NCI-H460 (cell line): ENCODE data around the gene EBF3. TPM values are rescaled to one million over a fixed set of nuclear protein-coding genes. Genes with fewer than 3 reads are reported as not detected.
A peak's percentile ranks its signal among the peaks of the same experiment; 100 is the strongest.

ENCODE experiments used
- DNase-seq: peaks from one replicate; pipeline ENCODE4 v3.0.0-alpha.2; 2016; ENCODE audit warnings: low read depth; ENCODE audit errors: extremely low read depth
- polyA plus RNA-seq: library from polyadenylated mRNA; depleted of rRNA; stranded (reverse); fragments of >200 nt; gene quantifications from 2 replicates; pipeline ENCODE4 v1.2.3, GENCODE V29; 2014; cell fraction: nucleus; rRNA removed
- total RNA-seq: library from RNA; depleted of rRNA; stranded (reverse); fragments of >200 nt; shearing (Covaris generic); gene quantifications from 2 replicates; pipeline ENCODE4 v1.2.3, GENCODE V29; 2014; rRNA removed

Gene EBF3, protein sequence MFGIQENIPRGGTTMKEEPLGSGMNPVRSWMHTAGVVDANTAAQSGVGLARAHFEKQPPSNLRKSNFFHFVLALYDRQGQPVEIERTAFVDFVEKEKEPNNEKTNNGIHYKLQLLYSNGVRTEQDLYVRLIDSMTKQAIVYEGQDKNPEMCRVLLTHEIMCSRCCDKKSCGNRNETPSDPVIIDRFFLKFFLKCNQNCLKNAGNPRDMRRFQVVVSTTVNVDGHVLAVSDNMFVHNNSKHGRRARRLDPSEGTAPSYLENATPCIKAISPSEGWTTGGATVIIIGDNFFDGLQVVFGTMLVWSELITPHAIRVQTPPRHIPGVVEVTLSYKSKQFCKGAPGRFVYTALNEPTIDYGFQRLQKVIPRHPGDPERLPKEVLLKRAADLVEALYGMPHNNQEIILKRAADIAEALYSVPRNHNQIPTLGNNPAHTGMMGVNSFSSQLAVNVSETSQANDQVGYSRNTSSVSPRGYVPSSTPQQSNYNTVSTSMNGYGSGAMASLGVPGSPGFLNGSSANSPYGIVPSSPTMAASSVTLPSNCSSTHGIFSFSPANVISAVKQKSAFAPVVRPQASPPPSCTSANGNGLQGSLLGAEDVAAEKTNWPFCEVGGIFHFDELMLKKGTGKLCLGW
- not detected in 2 replicates for total RNA-seq
- not detected in 2 replicates for polyA plus RNA-seq

DNA sequence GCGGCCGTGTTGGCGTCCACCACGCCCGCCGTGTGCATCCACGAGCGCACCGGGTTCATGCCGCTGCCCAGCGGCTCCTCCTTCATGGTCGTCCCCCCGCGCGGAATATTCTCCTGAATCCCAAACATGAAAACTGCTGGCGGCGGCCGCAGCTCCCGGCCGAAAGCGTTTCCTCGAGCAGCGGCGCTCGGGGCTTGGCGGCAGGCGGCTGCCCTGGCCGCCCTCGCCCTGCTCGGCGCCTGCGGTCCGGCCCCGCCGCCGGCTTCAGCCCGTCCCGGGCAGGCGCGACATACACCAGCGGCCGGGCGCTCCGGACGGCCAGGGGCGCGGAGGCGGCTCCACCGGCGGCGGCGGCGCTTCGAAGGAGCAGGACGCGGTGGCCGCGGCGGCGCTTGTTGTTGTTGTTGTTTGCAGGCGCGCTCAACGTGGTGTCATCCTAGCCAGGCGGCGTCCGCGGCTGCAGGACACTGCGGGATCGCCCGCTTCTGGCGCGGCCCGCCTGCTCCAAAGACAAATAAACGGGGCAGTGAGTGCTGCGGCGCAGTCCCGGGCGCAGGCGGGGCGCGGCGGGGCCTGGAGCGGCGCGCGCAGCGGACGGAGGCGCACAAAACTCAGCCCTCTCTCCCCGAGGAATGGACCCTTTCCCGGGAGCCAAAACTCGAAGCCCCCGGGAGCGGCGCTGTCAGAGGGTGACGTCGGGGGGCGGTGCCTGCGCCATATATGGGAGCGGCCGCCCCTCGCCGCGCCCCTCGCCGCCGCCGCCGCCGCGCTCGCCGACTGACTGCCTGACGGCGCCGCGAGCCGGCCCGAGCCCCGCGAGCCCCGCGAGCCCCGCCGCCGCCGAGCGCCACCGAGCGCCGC, at the start of gene EBF3:
EBF3 (minus strand) TSS at position 634 of the 861 bp plus-strand sequence; CDS start at position 128, 506 bp downstream.
- DNase-seq = peak; percentile 20

DNA sequence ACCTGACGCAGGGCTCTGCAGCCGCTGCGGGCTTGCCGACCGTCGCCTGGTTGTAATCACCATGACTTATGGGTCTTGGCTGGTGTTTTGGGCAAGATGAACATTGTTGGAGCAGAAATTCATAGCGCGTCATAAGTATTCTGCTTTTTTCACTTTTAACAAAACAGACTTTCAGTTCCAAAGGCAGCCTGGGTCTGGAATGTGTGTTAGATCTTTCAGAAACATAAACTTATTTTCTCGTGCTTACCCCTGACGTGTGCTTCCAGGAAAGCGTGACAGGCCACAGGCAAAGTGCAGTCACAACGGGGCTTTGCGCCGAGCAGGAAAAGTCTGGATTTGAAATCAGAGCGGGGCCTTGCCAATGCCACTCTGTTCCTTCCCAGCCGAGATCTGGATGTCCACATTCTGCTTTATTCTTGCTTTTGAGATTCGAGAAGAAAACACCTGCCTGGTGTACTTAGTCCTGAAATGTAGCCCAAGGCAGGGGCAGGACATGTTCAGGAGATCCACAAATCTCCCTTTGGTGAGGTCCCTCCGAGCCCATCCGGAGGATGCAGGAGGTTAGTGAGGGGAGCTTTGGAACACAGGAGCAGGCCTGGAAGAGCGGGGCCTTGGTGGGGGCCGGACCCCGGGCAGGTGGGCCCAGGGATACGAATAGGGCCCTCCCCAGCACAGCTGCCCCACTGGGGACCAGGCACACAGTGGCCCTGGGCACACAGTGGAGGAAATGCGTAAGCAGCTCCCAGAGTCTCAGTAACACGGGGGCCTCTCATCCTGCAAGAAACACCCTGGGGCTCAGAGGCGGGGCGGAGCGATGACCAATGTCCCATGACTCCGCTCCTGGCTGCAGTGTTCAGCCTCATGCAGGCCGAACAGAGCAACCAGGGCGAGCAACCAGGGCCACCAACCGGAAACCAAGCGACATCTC, 49.5 kb upstream of the EBF3 start:
- DNase-seq = no peak

DNA sequence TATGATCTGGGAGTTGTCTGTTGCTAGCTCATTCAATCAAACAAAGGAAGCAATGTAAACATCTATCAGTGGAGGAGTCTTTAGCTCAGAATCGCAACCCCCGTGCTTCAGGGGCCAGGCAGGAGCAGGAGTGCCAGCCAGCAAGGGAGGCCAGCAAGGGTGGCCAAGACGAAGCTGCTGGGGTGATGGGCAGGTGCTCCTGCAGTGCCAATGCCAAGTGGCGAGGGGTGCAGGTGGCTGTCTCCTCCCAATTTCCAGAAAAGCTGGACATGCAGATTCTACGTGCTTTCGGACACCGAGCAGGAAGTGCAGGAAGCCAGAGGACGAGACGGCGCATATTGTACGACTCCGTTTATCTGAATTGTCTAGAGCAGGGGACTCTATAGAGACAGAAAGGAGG, 48.1 kb upstream of the EBF3 start:
- no peak for DNase-seq

DNA sequence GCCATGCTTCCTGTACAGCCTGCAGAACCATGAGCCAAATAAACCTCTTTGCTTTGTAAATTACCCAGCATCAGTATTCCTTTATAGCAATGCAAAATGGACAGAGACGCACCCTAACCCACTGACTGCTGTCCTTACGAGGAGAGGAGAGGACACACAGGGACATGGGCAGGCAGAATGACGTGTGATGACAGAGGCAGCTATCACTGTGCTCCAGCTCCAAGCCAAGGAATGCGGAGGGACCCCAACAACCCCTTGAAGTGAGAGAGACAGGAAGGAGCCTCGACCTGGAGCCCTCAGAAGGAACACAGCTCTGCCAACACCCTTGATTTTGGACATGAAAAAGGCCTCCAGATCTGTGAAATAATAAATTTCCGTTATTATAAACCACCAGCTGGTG, 46.6 kb upstream of the EBF3 start:
- no peak for DNase-seq

DNA sequence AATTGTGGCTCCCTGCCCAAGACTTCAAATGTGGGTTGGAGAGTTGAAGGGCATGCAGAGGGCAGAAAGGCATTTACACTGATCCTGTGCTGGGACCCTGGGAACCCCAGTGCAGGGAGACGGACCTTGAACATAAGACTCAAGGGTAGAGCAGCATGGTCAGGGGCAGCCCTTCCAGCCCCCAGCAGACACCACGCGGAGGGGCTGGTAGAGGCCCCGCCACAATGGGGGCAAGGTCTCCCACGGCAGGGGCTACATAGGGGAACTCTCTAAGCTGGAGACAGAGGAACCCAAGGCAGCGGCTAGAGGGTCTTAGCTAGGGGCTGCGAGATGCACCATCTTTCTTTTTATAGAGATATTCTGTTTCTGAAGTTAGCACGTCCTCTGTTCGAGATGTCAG, 45.2 kb upstream of the EBF3 start:
- no peak for DNase-seq

DNA sequence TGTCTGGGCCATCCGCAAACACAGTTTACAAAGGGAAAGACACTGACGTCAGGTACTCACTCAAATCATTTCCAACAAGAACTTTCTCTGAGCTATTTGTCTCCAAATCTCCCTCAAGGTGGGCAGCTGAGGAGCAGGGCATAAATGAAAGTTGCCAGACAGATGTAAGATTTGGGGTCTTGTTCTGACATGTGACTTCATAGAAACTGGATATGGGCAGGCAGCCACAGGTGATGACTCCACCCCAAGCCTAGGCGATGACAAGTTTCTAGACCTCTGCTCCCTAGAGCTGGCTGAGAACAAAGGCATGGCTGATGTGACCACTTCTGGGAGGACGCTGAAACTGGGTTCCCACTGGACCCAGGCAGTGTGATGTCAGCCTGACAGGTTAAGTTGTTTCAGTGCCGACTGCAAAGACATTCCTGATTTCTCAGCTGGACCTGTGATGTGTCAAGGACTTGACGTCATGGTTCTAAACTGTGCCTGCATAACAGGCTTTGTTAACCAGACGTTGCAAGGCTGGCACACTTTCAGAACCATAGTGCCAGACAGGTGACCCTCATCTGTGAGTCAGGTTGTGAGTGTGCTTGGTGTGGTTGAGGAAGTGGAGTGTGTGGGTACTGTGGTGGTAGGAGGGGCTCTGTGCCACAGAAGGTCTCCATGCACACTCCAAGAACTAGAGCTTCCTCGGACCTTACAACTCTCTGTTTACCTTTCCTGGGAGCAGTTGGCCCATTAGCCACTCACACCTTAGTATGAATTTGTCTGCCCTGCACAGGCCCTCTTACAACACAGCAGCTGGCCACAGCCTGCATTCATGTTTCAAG, 39.9 kb upstream of the EBF3 start:
- DNase-seq = no peak

DNA sequence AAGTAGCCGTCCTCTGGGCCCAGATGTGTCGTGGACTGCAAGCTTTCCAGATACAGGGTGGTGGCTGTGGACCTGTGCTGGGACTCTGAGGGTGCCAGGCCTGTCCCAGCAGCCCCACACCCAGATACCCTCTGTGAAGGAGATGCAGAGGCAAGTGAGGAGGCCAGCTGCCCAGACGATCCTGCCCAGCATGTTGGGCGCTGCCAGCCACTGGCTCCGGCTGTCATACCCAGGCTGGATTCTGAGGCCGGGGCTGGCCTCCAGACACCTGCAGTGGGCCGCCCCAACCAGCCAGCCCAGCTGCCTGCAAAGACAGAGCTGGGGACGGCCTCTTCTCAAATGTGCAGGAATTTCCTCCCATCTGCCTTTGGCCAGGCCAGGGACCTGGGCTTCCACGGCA, 39.1 kb upstream of the EBF3 start:
- DNase-seq = no peak

DNA sequence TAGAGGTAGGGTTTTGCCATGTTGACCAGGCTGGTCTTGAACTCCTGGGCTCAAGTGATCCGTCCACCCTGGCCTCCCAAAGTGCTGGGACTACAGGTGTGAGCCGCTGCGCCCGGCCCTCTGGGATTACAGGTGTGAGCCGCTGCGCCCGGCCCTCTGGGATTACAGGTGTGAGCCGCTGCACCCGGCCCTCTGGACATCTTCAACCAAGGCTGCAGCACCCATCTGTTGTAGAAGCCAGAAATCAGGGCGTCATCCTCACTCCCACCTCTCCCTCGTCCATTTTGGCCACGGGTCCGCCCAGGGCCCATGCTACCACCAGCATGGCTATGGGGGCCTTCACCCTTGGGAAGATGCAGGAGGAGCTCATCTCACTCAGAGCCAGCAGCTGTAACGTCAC, 38.5 kb upstream of the EBF3 start:
- DNase-seq = no peak

DNA sequence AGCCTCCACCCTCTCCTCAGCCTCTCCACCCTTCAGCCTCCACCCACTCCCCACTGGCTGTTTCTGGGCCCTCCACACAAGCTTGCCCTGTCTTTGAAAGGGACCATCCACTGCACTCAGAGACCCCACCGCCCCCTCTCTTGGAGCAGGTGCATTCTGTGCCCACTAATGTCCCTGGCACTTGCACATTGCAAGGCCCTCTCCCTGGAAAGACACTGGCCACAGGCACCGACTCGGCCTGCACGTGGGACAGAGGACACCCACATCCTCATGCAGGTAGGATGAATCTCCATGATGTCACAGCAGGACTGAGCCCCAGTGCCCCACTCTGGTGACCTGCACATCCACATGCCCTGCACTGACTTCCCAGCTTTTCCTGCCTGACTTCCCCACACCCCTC, 36.8 kb upstream of the EBF3 start:
- no peak for DNase-seq

DNA sequence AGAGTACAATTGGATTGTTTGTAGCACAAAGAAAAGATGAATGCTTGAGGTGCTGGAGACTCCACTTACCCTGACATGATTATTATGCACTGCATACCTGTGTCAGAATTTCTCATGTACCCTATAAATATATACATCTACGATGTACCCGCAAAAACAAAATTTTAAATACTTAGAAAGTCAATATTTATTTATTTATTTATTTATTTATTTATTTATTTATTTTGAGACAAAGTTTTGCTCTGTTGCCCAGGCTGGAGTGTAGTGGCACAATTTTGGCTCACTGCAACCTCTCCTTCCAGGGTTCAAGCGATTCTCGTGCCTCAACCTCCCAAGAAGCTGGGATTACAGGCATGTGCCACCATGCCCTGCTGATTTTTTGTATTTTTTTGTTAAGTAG, 35.1 kb upstream of the EBF3 start:
- DNase-seq = no peak

DNA sequence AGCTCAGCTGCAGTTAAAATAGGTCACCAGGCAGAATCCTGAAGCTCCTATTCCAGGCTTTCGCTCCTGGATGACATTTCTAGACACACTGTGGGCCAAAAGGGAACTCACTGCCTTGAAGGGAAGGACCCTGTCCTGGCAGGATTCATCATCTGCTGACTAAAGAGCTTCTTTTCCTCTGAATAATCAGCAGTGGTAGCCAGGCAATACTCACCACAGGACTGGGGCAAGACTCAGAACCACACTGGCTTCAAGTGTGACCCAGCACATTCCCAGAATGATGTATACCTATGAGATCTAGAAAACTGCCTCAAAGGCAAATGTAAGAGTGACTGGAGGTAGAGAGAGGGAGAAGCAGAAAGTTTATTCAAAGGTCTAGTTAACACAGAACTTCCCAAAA, 29.5 kb upstream of the EBF3 start:
- no peak for DNase-seq

DNA sequence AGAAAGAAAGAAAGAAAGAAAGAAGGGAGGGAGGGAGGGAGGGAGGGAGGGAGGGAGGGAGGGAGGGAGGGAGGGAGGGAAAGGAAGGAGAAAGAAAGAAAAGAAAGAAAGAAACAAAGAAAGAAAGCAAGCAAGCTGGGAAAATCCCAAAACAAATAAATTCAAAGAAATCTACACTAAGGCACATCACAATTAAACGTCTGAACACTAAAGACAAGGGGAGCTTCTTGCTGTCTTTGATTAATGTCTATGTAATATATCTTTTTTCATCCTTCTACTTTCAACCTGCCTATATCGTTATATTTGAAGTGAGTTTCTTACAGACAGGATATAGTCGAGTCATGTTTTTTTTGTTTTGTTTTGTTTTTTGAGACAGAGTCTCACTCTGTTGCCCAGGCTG, 28.3 kb upstream of the EBF3 start:
- no peak for DNase-seq

DNA sequence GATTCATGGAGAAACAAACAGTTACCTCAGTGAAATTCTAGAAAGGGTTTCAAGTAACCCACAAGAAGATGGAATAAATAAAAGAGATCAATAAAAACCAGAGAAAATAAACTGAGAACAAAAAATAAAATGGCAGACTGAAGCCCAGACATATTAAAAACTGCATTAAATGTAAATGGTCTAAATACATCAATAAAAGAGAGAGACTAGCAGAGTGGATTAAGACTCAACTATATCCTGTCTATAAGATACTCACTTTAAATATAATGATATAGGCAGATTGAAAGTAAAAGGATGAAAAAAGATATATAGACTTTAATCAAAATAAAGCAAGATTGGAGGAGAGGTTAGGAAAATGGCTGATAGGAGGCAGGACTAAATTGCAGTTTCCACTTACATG, 18.8 kb upstream of the EBF3 start:
- DNase-seq = no peak

DNA sequence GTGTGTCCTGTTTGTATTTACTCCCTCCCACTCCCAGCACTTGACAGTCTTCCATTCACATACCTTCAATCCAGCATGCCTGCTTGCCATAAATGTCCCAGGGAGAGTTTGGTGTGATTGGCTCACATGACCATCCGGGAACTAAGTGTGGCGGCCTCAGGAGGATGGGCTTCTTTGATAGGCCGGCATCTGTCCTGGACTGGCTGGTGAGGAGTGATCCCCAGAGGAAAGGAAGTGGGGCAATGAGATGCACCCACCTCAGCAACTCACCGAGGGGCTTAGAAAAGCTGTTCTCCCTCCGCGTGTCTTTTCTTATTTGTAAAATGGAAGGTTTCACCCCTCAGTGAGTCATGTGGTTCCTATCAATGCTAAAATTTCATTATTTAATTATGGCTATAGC, 14.9 kb upstream of the EBF3 start:
- no peak for DNase-seq

DNA sequence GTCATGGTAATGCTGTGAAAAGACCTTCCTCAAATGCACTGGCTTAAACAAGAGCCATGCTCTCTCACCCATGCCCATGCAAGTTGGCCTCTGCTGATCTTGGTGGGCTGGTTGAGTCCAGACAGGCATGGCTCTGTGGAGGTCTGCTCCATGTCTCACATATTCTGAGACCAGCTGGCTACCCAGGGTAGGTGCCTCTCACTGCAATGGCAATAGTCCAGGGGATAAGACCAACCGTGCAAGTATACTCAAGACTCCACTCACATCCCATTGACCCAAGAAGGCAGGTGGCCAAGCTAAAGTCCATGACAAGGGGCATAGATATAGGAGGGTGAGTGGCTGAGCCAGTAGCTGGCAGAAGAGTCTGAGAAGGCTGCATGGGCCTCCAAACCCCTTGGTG, 14.2 kb upstream of the EBF3 start:
- DNase-seq = no peak

DNA sequence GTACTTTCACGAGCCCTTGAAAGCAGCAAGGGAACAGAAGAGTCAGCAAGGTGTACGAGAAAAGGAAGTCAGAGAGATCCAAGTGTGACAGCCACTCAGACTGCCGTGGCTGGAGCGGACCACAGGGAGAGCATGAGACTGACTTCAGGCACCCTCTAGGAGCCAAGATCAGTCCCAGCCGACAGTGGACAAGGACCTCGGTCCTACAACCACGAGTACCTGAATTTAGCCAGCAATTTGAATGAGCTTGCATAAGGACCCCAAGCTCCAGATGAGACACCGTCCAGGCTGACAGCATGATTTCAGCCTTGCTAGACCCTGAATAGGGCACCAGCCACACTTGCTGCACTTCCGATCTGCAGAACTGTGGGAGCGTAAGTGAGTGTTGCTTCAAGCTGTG, 13.7 kb upstream of the EBF3 start:
- DNase-seq = no peak

DNA sequence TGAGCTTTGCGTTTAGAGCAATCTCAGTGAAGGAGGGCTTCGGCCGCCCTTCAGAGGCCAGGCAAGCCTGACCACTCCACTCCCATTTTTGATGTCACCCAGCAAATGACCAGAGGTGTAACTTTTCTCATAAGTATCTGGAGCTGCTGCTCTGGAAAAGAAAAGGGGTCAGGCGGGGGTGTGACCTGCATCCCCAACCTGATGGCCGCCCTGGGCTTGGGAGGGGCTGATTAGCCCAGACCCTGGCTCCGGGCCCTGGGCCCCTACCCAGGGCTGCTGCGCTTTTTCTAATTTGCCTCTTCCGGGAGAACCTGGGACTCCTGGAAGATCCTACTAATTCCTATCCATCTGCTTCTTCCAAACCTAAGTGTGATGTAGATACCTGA, 9.6 kb upstream of the EBF3 start:
- DNase-seq = no peak

DNA sequence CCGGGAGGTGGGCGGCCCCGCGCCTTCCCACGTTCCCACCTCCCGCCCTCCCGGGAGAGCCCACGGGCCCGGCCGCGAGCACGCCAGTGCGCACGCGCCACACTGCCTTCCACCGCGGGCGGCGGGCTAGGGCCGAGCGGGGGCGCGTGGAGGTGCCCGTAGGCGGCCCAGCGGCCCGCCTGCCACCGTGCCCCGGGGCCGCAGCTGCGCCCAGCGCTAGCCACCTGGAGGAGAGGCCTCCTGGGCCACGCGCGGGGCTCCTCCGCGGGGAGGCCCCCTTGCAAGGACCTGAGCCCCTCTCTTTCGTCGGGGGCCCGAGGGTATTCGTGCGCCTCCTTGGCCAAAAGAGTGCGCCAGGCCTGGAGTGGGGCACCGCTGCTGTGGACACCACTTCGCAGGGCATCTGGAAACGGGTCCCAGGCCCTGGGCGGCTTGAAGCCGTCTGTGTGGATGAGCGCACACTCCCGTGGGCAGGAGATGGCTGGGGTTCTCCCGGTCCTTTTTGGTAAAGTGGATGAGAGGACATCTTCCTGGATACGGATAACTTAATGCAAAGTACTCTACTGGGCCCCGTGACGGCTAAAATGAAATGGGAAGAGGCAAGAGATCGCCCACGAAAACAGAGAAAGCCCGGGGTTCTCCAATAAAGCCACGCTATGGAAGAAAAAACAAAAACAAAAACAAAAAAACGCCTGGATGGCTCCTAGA, 9.0 kb upstream of the EBF3 start:
- no peak for DNase-seq
